NB4 (cell line): Measurements from ENCODE around the gene FUZ.

ENCODE experiments used
- DNase-seq: peaks from one replicate; pipeline ENCODE4 v3.0.0; 2010; ENCODE audit warnings: low read depth
- H3K4me3 ChIP-seq: one replicate; pipeline ENCODE4 v1.5.1; 2011; ENCODE audit warnings: mild to moderate bottlenecking, low read depth, low read length, moderate library complexity
- CTCF ChIP-seq: IDR thresholded peaks from one replicate; pipeline ENCODE4 v1.5.1; 2012; ENCODE audit warnings: low read depth, low read length
- MAX ChIP-seq: IDR thresholded peaks from 2 replicates; pipeline ENCODE4 v1.6.1; 2011; ENCODE audit warnings: low read depth, low read length
- MYC ChIP-seq: IDR thresholded peaks from 2 replicates; pipeline ENCODE4 v1.6.1; 2011; ENCODE audit warnings: low read depth, low read length
- POLR2A ChIP-seq: IDR thresholded peaks from 2 replicates; pipeline ENCODE4 v1.6.1; 2011; ENCODE audit warnings: mild to moderate bottlenecking; ENCODE audit not compliant: insufficient read length; ENCODE audit errors: extremely low read depth

Gene FUZ

GRCh38 chr19:49766007-49766929, 46.8 kb downstream of the FUZ start:
- H3K4me3 ChIP-seq, result peak overlapping the region; percentile 60
- 0 out of 2 replicates have a peak, but pooled peaks have one; percentile 49 for TF ChIP-seq MAX
- peak; percentile 7; the same call in 1 of the 2 replicates for TF ChIP-seq MYC
- TF ChIP-seq CTCF, result no peak
- TF ChIP-seq POLR2A, result peak; percentile 46
- DNase-seq, result peak; percentile 100

- DNase-seq, result no peak
- TF ChIP-seq MYC, result no peak
Observed at GRCh38 chr19:49764341-49764740, 48.8 kb downstream of the FUZ start.

GRCh38 chr19:49763230-49763629, 49.9 kb downstream of the FUZ start, which contains the start of gene TSKS:
TSKS (minus strand) TSS chr19:49763306; CDS start chr19:49763247, 59 bp downstream.
- DNase-seq, result no peak
- H3K4me3 ChIP-seq, result peak within 1 kb of the TSS; percentile 65
- no peak for TF ChIP-seq MYC
- no peak for TF ChIP-seq CTCF
- TF ChIP-seq MAX, result no peak
- no peak for TF ChIP-seq POLR2A

More at GRCh38 chr19:49764341-49764740, 48.8 kb downstream of the FUZ start:
- H3K4me3 ChIP-seq, result no peak overlapping the region

- DNase-seq, result peak; percentile 91
Observed at GRCh38 chr19:49761625-49762311, 51.3 kb downstream of the FUZ start.

GRCh38 chr19:49761249-49761624, 51.9 kb downstream of the FUZ start:
- no peak for TF ChIP-seq MAX
- TF ChIP-seq POLR2A, result no peak
- no peak for TF ChIP-seq MYC
- TF ChIP-seq CTCF, result no peak
- no peak for DNase-seq
- H3K4me3 ChIP-seq, result peak overlapping the region; percentile 65

More at GRCh38 chr19:49761625-49762311, 51.3 kb downstream of the FUZ start:
- peak overlapping the region; percentile 65 for H3K4me3 ChIP-seq
- TF ChIP-seq MAX, result no peak
- peak; percentile 47 for TF ChIP-seq CTCF
- peak; percentile 70 for TF ChIP-seq POLR2A
- TF ChIP-seq MYC, result peak; percentile 68; the same call in 1 of the 2 replicates

- DNase-seq, result peak; percentile 92
- no peak overlapping the region for H3K4me3 ChIP-seq
- TF ChIP-seq MAX (no peak), MYC (no peak), POLR2A (no peak), CTCF (no peak)
Observed at GRCh38 chr19:49758292-49758691, 54.8 kb downstream of the FUZ start.
